ENCODE results near the gene KCNH2.

DNA sequence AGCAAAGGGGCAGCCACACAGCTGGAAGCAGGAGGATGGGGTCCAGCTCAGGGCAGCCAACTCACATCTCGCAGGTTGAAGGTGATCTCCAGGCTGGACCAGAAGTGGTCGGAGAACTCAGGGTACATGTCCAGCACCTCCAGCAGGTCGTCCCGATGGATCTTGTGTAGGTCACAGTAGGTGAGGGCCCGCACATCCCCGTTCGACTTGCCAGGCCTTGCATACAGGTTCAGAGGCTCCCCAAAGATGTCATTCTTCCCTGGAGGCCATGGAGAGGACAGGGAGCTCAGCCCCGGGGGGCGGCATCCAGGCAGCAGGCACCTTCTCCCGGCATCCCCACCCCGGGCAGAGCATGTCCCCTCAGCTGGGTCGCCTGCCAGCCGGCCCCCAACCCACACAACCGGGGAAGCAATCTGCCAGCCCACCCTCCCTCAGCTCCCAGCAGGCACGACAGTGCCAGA lies 29.3 kb downstream of the KCNH2 start:
- TF ChIP-seq POLR2A (IDR thresholded peaks at IDR 0.05): no peak
- no peak for TF ChIP-seq EP300 (IDR thresholded peaks at IDR 0.05)
